Liver (tissue), 3 donors: ENCODE measurements around the gene PPM1E.

Source experiments
- CTCF ChIP-seq: fragments of 150-350 bp; IDR thresholded peaks from 2 replicates; pipeline ENCODE4 v1.5.1; 2017; ENCODE audit warnings: improper control_type of control experiment, low read depth, low read length; ENCODE audit not compliant: missing input control
- RAD21 ChIP-seq, 2 donors: IDR thresholded peaks; 2 replicates each; pipeline ENCODE4 v1.6.1; 2016; ENCODE audit warnings: antibody characterized with exemption in 2 of 2, mild to moderate bottlenecking in 2 of 2
- donor health status: healthy.
- donor health status: healthy.

- TF ChIP-seq CTCF (no peak), RAD21 (IDR thresholded peaks at IDR 0.05) (no peak)
Observed at GRCh38 chr17:58763263-58763662, 7.6 kb downstream of the PPM1E start.
